Ammon's horn (tissue), 1 donor: ENCODE results near the gene TMOD1.
"Not testable (repeated sequence)": the region's sequence is repeated elsewhere in the genome, so short reads cannot be mapped to it uniquely, and the experiment has no call there.

Source experiments
- DNase-seq: peaks from one replicate; pipeline ENCODE4 v3.0.0-alpha.2; 2016; ENCODE audit warnings: low spot score

Gene TMOD1

GRCh38 chr9:97501177-97501971, at the start of gene TMOD1:
TSS of gene TMOD1 (plus strand) at chr9:97501666. CDS start at chr9:97524189, 22,523 bp downstream.
- DNase-seq = peak; percentile 82

GRCh38 chr9:97453573-97453972, 47.9 kb upstream of the TMOD1 start:
- DNase-seq = not testable (repeated sequence)

GRCh38 chr9:97456841-97457240, 44.6 kb upstream of the TMOD1 start:
- DNase-seq = not testable (repeated sequence)

- DNase-seq = no peak
Observed at GRCh38 chr9:97459326-97459725, 42.1 kb upstream of the TMOD1 start.

GRCh38 chr9:97462159-97462558, 39.3 kb upstream of the TMOD1 start:
- no peak for DNase-seq

GRCh38 chr9:97462914-97463313, 38.6 kb upstream of the TMOD1 start:
- DNase-seq = no peak

GRCh38 chr9:97468658-97469448, 32.6 kb upstream of the TMOD1 start:
- peak; percentile 95 for DNase-seq

- peak; percentile 52 for DNase-seq
Observed at GRCh38 chr9:97470076-97470475, 31.4 kb upstream of the TMOD1 start.

GRCh38 chr9:97473717-97474116, 27.7 kb upstream of the TMOD1 start:
- peak; percentile 23 for DNase-seq

GRCh38 chr9:97474372-97474925, 27.0 kb upstream of the TMOD1 start:
- no peak for DNase-seq

- DNase-seq = no peak
Observed at GRCh38 chr9:97475059-97475458, 26.4 kb upstream of the TMOD1 start.

- DNase-seq = no peak
Observed at GRCh38 chr9:97478301-97478981, 23.0 kb upstream of the TMOD1 start.

- no peak for DNase-seq
Observed at GRCh38 chr9:97479496-97480159, 21.8 kb upstream of the TMOD1 start.

GRCh38 chr9:97480174-97480573, 21.3 kb upstream of the TMOD1 start:
- DNase-seq = no peak

- no peak for DNase-seq
Observed at GRCh38 chr9:97480749-97481148, 20.7 kb upstream of the TMOD1 start.

- DNase-seq = peak; percentile 86
Observed at GRCh38 chr9:97484134-97484533, 17.3 kb upstream of the TMOD1 start.

- no peak for DNase-seq
Observed at GRCh38 chr9:97487107-97487506, 14.4 kb upstream of the TMOD1 start.

GRCh38 chr9:97487861-97488260, 13.6 kb upstream of the TMOD1 start:
- no peak for DNase-seq

- DNase-seq = no peak
Observed at GRCh38 chr9:97491216-97491999, 10.1 kb upstream of the TMOD1 start.

GRCh38 chr9:97497558-97498375, 3.7 kb upstream of the TMOD1 start:
- not testable (repeated sequence) for DNase-seq
